K562 (cell line): ENCODE results near the gene LILRB3. TPM values are rescaled to one million over a fixed set of nuclear protein-coding genes. Genes with fewer than 3 reads are reported as not detected.

Source experiments
- ERF ChIP-seq: fragments of 450-650 bp; formaldehyde crosslinking; IDR thresholded peaks from 2 replicates; pipeline ENCODE4 v1.4.0; 2020; ENCODE audit warnings: mild to moderate bottlenecking, mixed read lengths
- MYBL2 ChIP-seq, 2 experiments: fragments of 450-650 bp in 1 of 2; sonication (generic) in 1 of 2; formaldehyde crosslinking in 1 of 2; IDR thresholded peaks; 2 replicates each; pipeline versions ENCODE4 v1.6.1 to v1.8.1; 2017 to 2022; ENCODE audit warnings: borderline replicate concordance in 1 of 2, inconsistent platforms in 1 of 2, low read depth in 1 of 2, mild to moderate bottlenecking in 1 of 2, missing genetic modification reagents in 1 of 2, moderate library complexity in 1 of 2
- NCOR1 ChIP-seq: fragments of 450-650 bp; IDR thresholded peaks from 2 replicates; pipeline ENCODE4 v1.6.1; 2016; ENCODE audit warnings: mild to moderate bottlenecking, moderate library complexity
- NFATC3 ChIP-seq: fragments of 450-650 bp; IDR thresholded peaks from 2 replicates; pipeline ENCODE4 v1.6.1; 2017; ENCODE audit warnings: mild to moderate bottlenecking
- NR3C1 ChIP-seq: sonication (generic); formaldehyde crosslinking; IDR thresholded peaks from 2 replicates; pipeline ENCODE4 v1.8.1; 2022; ENCODE audit warnings: missing genetic modification reagents
- RAD21 ChIP-seq, 2 experiments: fragments of 250-450 bp in 1 of 2; fragments of 450-650 bp in 1 of 2; sonication (Bioruptor Pico) in 1 of 2; formaldehyde crosslinking in 1 of 2; IDR thresholded peaks in 1 of 2; conservative IDR thresholded peaks in 1 of 2; 2 replicates each; pipeline versions ENCODE4 v1.4.0 to v1.8.0; 2020 to 2022; ENCODE audit warnings: mild to moderate bottlenecking in 2 of 2, moderate library complexity in 1 of 2
- TEAD2 ChIP-seq: fragments of 450-650 bp; IDR thresholded peaks from 2 replicates; pipeline ENCODE4 v1.6.1; 2016; ENCODE audit warnings: missing genetic modification characterization, control low read depth, missing compliant biosample characterization
- polyA plus RNA-seq, 8 experiments: library from polyadenylated mRNA; depleted of rRNA in 4 of 8; stranded (reverse) in 5 of 8; unstranded in 3 of 8; fragments of >200 nt; fragmentation: Nextera tagmentation in 2 of 8; fragmentation: Illumina TruSeq in 1 of 8; extraction: Ambion mirVana in 2 of 8; extraction: Trizol in 1 of 8; gene quantifications; 2 replicates each; pipeline versions ENCODE4 v1.2.1 to v1.2.3, GENCODE V29; 2011 to 2014; ENCODE audit warnings: inconsistent platforms in 1 of 8, missing spikeins in 1 of 8
- total RNA-seq, 7 experiments: library from RNA; depleted of rRNA in 6 of 7; stranded (reverse); fragments of >200 nt in 6 of 7; fragmentation: Illumina TruSeq in 2 of 7; extraction: Trizol in 2 of 7; gene quantifications; 2 replicates each; pipeline versions ENCODE4 v1.2.1 to v1.2.3, GENCODE V29; 2011 to 2021; ENCODE audit warnings: low replicate concordance in 1 of 7
- TF ChIP-seq, protein P1 (sequence below): fragments of 450-650 bp; IDR thresholded peaks from 2 replicates; pipeline ENCODE4 v1.6.1; 2016; ENCODE audit warnings: low read depth
- TF ChIP-seq, protein P2 (sequence below): fragments of 250-450 bp; sonication (Bioruptor Pico); IDR thresholded peaks from 2 replicates; pipeline ENCODE4 v1.8.0; 2022; ENCODE audit warnings: moderate library complexity, mild to moderate bottlenecking, inconsistent platforms

Gene LILRB3
- total and polyA plus RNA-seq, 9 of the 15 experiments (the other 6 are each of a cell fraction or from before 2014, with no cell fraction given), result 0.01 to 0.09 TPM; not detected in 7

DNA sequence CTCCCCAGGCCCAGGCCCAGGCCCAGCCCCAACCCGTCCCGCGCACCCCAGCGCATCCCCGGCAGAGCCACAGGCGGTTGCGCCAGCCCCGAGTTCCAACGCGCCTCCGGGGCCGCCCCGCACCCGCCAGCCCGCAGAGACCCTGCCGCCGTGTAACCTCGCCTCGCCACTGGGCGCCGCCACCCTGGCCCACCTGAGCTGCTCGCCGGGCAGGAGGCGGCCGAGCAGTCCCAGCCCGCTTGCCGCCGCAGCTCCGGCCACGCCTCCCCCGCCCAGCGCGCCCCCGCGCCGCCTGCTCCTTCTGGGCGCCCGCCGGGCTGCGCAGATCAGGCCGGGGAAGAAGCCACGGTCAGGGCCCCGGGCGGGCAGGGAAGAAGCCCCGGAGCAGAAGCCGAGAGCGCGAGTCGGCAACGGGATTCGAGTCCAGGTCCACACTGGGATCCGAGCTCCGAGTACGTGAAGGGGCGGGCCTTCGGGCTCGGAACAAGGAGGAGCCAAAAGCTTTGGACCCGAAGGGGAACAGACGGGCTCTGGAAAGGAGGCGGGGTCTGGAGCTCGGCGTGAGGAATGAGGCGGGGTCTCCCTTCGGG is 33.6 kb downstream of the LILRB3 start, which contains the start of gene MBOAT7 (continued):
- TF ChIP-seq MYBL2 (IDR thresholded peaks at IDR 0.05; ENCODE audit: low read depth) (no peak), MYBL2 (CRISPR knock-in tag; IDR thresholded peaks at IDR 0.05; ENCODE audit: borderline replicate concordance) (no peak), TEAD2 (tag) (no peak), NCOR1 (no peak), NFATC3 (no peak; the same call in 1 of the 2 replicates), ERF (CRISPR knock-in tag) (0 out of 2 replicates have a peak, but pooled peaks have one; percentile 49), NR3C1 (CRISPR knock-in tag) (no peak), RAD21 (CRISPR knock-in tag; conservative IDR thresholded peaks at IDR 0.05 in 1 of 2, IDR thresholded peaks at IDR 0.05 in 1 of 2) (peak in 1 of 2 experiments; percentile 39; a peak in 2 of 4 replicates)
- TF ChIP-seq, protein P1, sequence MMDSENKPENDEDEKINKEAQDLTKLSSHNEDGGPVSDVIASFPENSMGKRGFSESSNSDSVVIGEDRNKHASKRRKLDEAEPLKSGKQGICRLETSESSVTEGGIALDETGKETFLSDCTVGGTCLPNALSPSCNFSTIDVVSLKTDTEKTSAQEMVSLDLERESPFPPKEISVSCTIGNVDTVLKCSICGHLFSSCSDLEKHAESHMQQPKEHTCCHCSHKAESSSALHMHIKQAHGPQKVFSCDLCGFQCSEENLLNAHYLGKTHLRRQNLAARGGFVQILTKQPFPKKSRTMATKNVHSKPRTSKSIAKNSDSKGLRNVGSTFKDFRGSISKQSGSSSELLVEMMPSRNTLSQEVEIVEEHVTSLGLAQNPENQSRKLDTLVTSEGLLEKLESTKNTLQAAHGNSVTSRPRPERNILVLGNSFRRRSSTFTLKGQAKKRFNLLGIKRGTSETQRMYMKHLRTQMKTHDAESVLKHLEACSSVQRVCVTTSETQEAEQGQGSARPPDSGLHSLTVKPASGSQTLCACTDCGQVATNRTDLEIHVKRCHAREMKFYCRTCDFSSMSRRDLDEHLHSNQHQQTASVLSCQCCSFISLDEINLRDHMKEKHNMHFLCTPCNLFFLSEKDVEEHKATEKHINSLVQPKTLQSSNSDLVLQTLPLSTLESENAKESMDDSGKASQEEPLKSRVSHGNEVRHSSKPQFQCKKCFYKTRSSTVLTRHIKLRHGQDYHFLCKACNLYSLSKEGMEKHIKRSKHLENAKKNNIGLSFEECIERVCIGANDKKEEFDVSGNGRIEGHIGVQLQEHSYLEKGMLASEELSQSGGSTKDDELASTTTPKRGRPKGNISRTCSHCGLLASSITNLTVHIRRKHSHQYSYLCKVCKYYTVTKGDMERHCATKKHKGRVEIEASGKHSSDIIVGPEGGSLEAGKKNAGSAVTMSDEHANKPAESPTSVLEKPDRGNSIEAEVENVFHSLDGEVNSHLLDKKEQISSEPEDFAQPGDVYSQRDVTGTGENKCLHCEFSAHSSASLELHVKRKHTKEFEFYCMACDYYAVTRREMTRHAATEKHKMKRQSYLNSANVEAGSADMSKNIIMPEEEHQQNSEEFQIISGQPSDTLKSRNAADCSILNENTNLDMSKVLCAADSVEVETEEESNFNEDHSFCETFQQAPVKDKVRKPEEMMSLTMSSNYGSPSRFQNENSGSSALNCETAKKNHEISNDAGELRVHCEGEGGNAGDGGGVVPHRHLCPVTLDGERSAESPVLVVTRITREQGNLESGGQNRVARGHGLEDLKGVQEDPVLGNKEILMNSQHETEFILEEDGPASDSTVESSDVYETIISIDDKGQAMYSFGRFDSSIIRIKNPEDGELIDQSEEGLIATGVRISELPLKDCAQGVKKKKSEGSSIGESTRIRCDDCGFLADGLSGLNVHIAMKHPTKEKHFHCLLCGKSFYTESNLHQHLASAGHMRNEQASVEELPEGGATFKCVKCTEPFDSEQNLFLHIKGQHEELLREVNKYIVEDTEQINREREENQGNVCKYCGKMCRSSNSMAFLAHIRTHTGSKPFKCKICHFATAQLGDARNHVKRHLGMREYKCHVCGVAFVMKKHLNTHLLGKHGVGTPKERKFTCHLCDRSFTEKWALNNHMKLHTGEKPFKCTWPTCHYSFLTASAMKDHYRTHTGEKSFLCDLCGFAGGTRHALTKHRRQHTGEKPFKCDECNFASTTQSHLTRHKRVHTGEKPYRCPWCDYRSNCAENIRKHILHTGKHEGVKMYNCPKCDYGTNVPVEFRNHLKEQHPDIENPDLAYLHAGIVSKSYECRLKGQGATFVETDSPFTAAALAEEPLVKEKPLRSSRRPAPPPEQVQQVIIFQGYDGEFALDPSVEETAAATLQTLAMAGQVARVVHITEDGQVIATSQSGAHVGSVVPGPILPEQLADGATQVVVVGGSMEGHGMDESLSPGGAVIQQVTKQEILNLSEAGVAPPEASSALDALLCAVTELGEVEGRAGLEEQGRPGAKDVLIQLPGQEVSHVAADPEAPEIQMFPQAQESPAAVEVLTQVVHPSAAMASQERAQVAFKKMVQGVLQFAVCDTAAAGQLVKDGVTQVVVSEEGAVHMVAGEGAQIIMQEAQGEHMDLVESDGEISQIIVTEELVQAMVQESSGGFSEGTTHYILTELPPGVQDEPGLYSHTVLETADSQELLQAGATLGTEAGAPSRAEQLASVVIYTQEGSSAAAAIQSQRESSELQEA, result no peak
- TF ChIP-seq, protein P2, sequence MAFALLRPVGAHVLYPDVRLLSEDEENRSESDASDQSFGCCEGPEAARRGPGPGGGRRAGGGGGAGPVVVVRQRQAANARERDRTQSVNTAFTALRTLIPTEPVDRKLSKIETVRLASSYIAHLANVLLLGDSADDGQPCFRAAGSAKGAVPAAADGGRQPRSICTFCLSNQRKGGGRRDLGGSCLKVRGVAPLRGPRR (CRISPR knock-in tag), result no peak
